SH-SY5Y (cell line): ENCODE results near the gene MGAT3.

Experiments
- GATA2 ChIP-seq: IDR thresholded peaks from 2 replicates; pipeline ENCODE4 v1.6.1; 2011; ENCODE audit warnings: mild to moderate bottlenecking, low read depth, low read length
- GATA3 ChIP-seq: IDR thresholded peaks from 2 replicates; pipeline ENCODE4 v1.6.1; 2011; ENCODE audit warnings: low read depth, mild to moderate bottlenecking, low read length, moderate library complexity

- TF ChIP-seq GATA2 (peak; percentile 48), GATA3 (no peak)
These were observed 78.0 kb downstream of the MGAT3 start for GRCh38 chr22:39534591-39535356.
